Raji (cell line): Measurements from ENCODE around the gene MC1R.

ENCODE experiments used
- POLR2A ChIP-seq: IDR thresholded peaks from 2 replicates; pipeline ENCODE4 v1.6.1; 2011; ENCODE audit warnings: low read depth, low read length, control low read depth; ENCODE audit not compliant: insufficient read depth

Gene MC1R

DNA sequence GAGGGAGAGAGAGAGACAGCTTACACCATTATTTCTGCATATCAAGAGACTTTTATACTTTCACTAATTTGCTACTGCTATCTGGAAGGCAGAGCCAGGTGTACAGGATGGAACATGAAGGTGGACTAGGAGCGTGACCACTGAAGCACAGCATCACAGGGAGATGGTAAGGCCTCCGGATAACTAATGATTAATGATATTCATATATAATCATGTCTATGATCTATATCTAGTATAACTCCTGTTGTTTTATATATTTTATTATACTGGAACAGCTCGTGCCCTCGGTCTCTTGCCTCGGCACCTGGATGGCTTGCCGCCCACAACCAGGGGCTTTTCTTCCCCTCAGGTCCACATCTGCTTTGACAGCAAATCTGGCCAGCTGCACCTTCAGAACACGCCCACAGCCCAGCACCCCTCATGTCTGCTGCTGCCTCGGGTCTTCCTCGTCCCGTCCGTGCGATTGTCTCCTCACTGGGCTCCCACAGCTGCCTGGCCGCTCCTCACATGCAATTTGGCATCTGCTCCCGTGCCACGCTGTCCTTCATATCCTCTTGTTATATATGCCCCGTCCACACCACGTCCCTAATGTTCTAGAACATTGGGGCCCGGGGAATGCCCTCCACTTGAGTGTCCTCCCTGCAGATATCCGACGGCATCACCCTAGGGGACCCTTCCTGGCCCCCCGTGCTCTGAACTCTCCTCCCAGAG is 19.7 kb downstream of the MC1R start:
- no peak for TF ChIP-seq POLR2A

GRCh38 chr16:89944773-89945172 is 26.1 kb downstream of the MC1R start:
- TF ChIP-seq POLR2A, result no peak

GRCh38 chr16:89945654-89946053 is 27.0 kb downstream of the MC1R start:
- no peak for TF ChIP-seq POLR2A

- TF ChIP-seq POLR2A, result no peak
Observed at GRCh38 chr16:89946515-89946914, 27.9 kb downstream of the MC1R start.

- no peak for TF ChIP-seq POLR2A
Observed at GRCh38 chr16:89949121-89949742, 30.6 kb downstream of the MC1R start.

DNA sequence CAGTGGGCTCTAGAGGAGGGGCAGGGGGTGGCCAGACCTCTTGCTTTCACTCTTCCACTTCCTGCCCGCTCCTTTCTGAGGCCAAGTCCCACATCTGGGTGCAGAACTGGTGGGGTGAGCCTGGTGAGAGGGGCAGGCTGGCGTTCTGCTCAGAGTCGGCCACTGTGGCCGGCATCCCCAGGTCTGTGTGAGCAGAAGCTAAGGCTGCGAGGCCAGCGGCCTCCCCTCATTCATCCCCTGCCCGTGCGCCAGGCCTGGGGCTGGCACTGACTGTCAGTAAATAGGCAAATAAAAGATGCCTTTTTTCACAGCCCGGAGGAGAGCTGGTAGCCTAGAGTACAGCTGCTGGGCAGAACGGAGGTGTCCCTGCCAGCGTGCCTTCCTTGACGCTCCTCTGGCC is 31.1 kb downstream of the MC1R start:
- no peak for TF ChIP-seq POLR2A

GRCh38 chr16:89951509-89951908 is 32.8 kb downstream of the MC1R start:
- TF ChIP-seq POLR2A, result no peak

DNA sequence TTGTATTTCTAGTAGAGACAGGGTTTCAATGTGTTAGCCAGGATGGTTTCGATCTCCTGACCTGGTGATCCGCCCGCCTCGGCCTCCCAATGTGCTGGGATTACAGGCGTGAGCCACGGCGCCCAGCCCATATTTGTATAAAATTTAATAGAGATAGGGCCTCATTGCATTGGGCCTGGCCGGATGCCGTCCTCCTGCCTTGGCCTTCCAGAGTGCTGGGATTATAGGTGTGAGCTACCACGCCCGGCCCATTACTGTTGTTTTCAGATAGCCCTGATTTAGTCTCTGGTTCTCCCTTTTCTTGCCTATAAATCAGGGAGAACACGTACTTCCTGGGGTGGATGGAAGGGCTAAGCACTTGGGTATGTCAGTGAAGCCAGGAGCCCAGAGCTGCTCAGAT is 33.4 kb downstream of the MC1R start:
- no peak for TF ChIP-seq POLR2A

- TF ChIP-seq POLR2A, result no peak
Observed at GRCh38 chr16:89952551-89952950, 33.9 kb downstream of the MC1R start.

- TF ChIP-seq POLR2A, result no peak
Observed at GRCh38 chr16:89953671-89954406, 35.2 kb downstream of the MC1R start.

GRCh38 chr16:89954462-89954861 is 35.8 kb downstream of the MC1R start:
- TF ChIP-seq POLR2A, result no peak

GRCh38 chr16:89955001-89955685 is 36.5 kb downstream of the MC1R start:
- TF ChIP-seq POLR2A, result no peak

- TF ChIP-seq POLR2A, result no peak
Observed at GRCh38 chr16:89956505-89957215, 38.0 kb downstream of the MC1R start.

- no peak for TF ChIP-seq POLR2A
Observed at GRCh38 chr16:89957216-89957785, 38.6 kb downstream of the MC1R start.

DNA sequence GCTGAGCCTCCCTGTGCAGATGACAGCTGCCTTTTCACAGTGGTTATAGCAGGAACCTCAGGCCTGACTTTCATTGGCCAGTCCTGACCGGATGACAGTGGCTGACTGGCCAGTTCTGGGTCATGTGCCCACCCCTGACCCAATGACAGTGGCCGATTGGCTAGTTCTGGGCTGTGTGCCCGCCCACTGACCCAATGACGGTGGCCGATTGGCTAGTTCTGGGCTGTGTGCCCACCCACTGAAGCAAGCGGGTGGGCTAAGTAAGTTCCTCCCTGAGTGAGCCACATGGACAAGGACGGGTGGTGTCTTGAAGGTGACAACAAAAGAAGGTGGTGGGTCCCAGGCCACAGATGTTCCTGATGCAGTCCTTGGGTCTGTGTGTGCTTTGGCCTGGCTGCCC is 39.4 kb downstream of the MC1R start:
- TF ChIP-seq POLR2A, result no peak
